ENCODE measurements around the gene PPP2R2D.
A peak's percentile ranks its signal among the peaks of the same experiment; 100 is the strongest.

PPP2R2D gene

GRCh38 chr10:131870831-131871672 is 29.8 kb upstream of the PPP2R2D start:
- Histone ChIP-seq H3K4me3 (replicated peaks; ENCODE audit: low read depth, low read length) (no peak overlapping the region), H3K36me3 (ENCODE audit: control insufficient read depth, insufficient read depth, low read length) (no peaks in the 10 kb centered on the region), H3K27me3 (replicated peaks; ENCODE audit: control insufficient read depth, insufficient read depth, low read length) (no peaks in the 10 kb centered on the region)
- TF ChIP-seq, protein P1, sequence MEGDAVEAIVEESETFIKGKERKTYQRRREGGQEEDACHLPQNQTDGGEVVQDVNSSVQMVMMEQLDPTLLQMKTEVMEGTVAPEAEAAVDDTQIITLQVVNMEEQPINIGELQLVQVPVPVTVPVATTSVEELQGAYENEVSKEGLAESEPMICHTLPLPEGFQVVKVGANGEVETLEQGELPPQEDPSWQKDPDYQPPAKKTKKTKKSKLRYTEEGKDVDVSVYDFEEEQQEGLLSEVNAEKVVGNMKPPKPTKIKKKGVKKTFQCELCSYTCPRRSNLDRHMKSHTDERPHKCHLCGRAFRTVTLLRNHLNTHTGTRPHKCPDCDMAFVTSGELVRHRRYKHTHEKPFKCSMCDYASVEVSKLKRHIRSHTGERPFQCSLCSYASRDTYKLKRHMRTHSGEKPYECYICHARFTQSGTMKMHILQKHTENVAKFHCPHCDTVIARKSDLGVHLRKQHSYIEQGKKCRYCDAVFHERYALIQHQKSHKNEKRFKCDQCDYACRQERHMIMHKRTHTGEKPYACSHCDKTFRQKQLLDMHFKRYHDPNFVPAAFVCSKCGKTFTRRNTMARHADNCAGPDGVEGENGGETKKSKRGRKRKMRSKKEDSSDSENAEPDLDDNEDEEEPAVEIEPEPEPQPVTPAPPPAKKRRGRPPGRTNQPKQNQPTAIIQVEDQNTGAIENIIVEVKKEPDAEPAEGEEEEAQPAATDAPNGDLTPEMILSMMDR (IDR thresholded peaks at IDR 0.05; ENCODE audit: insufficient read depth, low read length, poor library complexity, severe bottlenecking), result no peak
- no peak for DNase-seq (ENCODE audit: extremely low read depth, insufficient read length)

DNA sequence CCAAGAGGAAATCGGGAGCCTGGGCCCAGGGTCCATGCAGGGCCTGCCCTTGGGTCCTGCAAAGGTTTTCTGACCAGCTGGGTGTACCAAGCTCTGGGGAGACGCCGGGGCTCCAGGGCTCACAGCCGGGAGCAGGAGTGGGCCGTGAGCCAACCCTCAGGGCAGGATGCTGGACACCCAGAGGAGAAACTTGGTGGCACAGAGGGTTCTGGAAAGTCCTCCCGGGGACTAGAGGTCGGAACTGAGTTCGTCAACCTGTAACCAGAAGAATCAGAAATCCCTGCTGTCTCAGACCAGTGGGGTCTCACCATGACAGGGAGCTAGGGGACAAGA is 29.2 kb upstream of the PPP2R2D start:
- H3K4me3 ChIP-seq (replicated peaks; ENCODE audit: low read depth, low read length), result no peak overlapping the region
- no peaks in the 10 kb centered on the region for H3K27me3 ChIP-seq (replicated peaks; ENCODE audit: control insufficient read depth, insufficient read depth, low read length)
- no peak for DNase-seq (ENCODE audit: extremely low read depth, insufficient read length)
- TF ChIP-seq, protein P1 (IDR thresholded peaks at IDR 0.05; ENCODE audit: insufficient read depth, low read length, poor library complexity, severe bottlenecking), result no peak
- H3K36me3 ChIP-seq (ENCODE audit: control insufficient read depth, insufficient read depth, low read length), result no peaks in the 10 kb centered on the region

DNA sequence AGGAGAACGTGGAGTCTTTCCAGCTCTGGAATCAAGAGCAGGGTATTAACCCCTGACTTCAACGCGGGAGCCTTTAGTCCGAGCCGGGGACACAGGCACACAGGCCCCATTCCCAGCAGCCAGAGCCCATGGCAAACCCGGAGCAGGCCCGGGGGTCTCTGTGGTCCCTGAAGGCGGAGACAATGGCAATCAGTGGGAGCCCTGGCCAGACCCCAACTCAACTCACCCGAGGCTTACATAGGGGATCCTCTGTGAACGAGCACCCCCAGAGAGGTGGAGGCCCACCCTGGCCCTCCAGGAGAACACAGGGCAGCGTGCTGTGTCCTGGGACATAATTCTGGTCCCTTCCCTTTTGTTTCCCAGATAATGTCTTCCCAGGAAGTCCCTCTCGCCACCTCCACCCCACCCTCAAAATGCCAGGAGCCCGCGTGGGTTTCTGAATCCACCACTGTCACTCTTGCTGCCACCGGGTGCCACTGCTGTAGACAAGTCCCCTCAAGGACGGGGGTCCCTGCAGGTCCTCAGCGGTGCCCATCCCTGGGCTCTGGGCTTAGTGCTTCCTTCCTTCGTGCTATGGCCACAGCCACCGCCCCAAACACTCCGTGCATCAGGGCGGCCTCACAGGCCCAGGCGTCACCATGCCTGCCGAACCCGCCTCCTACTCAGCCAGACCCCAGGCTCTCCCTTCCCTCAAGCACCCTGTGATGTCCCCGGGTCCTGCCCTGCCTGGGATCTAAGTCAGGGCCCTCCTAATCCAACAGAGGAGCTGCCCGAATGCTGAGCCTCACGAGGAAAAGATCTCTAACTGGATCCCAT is 28.6 kb upstream of the PPP2R2D start:
- no peaks in the 10 kb centered on the region for H3K27me3 ChIP-seq (replicated peaks; ENCODE audit: control insufficient read depth, insufficient read depth, low read length)
- H3K36me3 ChIP-seq (ENCODE audit: control insufficient read depth, insufficient read depth, low read length), result no peaks in the 10 kb centered on the region
- no peak for DNase-seq (ENCODE audit: extremely low read depth, insufficient read length)
- TF ChIP-seq, protein P1 (IDR thresholded peaks at IDR 0.05; ENCODE audit: insufficient read depth, low read length, poor library complexity, severe bottlenecking), result no peak
- no peak overlapping the region for H3K4me3 ChIP-seq (replicated peaks; ENCODE audit: low read depth, low read length)

GRCh38 chr10:131872827-131873375 is 27.9 kb upstream of the PPP2R2D start:
- no peak overlapping the region for H3K4me3 ChIP-seq (replicated peaks; ENCODE audit: low read depth, low read length)
- no peak for DNase-seq (ENCODE audit: extremely low read depth, insufficient read length)
- TF ChIP-seq, protein P1 (IDR thresholded peaks at IDR 0.05; ENCODE audit: insufficient read depth, low read length, poor library complexity, severe bottlenecking), result no peak
- H3K27me3 ChIP-seq (replicated peaks; ENCODE audit: control insufficient read depth, insufficient read depth, low read length), result no peaks in the 10 kb centered on the region
- H3K36me3 ChIP-seq (ENCODE audit: control insufficient read depth, insufficient read depth, low read length), result no peaks in the 10 kb centered on the region

DNA sequence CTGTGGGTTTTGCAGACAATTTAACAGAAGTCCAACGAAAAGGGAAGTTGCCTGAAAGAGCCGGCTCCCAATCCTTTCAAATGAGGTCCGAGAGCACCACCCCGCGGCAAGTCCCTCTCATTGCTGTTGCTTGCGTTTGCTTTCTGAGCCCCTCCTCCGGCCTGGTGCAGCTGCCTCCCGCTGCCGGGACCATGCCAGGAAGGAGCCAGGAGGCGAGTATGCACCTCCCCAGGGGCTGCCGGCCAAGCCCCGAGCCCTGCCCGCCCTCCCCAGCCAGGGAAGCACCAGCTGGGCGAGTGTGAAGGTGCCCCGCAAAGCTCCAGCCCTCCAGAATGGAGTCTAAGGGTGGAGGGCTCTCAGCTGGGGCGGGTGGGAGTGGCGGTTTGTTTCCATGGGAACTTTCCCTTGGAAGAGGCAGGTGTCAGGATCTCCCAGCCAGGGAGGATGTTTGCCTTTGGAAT is 25.8 kb upstream of the PPP2R2D start:
- H3K36me3 ChIP-seq (ENCODE audit: control insufficient read depth, insufficient read depth, low read length), result no peaks in the 10 kb centered on the region
- DNase-seq (ENCODE audit: extremely low read depth, insufficient read length), result peak; percentile 26
- TF ChIP-seq, protein P1 (IDR thresholded peaks at IDR 0.05; ENCODE audit: insufficient read depth, low read length, poor library complexity, severe bottlenecking), result peak; percentile 81
- H3K27me3 ChIP-seq (replicated peaks; ENCODE audit: control insufficient read depth, insufficient read depth, low read length), result no peaks in the 10 kb centered on the region
- no peak overlapping the region for H3K4me3 ChIP-seq (replicated peaks; ENCODE audit: low read depth, low read length)

Measured in GM06990 (cell line).